GM12873 (cell line): ENCODE data around the gene DNAI1.

Source experiments
- TF ChIP-seq, protein P1 (sequence below): IDR thresholded peaks from 2 replicates; pipeline ENCODE4 v1.5.1; 2012; ENCODE audit warnings: low read depth, mild to moderate bottlenecking, moderate library complexity, low read length, control low read depth; ENCODE audit not compliant: insufficient read depth; ENCODE audit errors: missing control alignments

The DNAI1 gene

DNA sequence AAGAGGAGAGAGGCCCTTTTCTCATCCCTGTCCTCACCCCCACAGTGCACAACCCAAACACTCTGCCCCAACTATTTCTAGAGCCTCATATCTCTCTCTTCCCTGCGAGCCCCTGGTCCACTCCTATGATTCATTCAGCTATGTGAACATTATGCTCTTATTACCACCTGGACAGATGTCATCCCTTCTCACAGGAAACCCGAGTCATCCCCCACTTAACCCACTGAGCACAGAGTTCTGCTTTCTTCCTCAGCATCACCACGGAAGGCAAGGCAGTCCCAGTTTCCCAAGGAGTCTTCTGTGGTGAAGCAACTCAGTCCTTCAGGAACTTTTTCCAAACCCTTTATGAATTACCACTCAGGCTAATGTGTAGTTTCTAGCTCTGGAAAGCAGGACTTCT is 1.3 kb downstream of the DNAI1 start:
- TF ChIP-seq, protein P1, sequence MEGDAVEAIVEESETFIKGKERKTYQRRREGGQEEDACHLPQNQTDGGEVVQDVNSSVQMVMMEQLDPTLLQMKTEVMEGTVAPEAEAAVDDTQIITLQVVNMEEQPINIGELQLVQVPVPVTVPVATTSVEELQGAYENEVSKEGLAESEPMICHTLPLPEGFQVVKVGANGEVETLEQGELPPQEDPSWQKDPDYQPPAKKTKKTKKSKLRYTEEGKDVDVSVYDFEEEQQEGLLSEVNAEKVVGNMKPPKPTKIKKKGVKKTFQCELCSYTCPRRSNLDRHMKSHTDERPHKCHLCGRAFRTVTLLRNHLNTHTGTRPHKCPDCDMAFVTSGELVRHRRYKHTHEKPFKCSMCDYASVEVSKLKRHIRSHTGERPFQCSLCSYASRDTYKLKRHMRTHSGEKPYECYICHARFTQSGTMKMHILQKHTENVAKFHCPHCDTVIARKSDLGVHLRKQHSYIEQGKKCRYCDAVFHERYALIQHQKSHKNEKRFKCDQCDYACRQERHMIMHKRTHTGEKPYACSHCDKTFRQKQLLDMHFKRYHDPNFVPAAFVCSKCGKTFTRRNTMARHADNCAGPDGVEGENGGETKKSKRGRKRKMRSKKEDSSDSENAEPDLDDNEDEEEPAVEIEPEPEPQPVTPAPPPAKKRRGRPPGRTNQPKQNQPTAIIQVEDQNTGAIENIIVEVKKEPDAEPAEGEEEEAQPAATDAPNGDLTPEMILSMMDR: no peak

DNA sequence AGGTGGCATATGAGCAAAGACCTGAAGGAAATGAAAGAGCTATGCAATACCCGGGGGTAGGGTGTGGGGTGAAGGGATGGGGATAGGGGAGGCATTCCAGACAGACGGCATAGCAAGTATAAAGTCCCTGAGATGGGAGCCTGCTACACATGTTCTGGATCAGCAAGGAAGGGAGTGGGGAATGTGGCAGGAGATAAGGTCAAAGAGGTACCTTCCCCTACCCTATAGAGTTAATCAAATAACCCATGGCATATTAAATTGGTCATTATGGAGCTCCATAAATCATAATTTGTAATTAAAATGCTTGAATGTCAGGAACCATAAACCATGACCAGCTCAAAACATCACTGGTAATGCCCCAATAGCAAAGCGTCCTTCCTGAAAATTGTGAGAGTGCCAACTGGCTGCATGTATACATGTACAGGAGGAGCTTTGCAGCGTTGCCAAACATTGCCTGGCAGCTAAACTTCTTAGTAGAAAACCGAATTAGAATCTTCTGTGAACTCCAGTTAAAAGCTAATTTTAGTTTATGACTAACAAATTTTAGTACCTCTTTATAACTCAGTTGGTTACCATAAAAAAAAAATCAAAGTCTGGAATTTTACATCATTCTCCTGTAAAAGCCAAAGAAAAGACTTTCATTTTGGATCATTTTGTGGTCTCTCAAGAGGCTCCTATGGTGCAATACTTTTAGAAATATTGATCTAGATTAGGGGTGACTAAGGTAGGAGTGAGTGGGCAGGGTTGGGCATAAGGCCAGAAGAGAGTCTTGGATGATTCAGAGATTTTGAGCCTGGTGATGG is 4.7 kb downstream of the DNAI1 start:
- TF ChIP-seq, protein P1: no peak

DNA sequence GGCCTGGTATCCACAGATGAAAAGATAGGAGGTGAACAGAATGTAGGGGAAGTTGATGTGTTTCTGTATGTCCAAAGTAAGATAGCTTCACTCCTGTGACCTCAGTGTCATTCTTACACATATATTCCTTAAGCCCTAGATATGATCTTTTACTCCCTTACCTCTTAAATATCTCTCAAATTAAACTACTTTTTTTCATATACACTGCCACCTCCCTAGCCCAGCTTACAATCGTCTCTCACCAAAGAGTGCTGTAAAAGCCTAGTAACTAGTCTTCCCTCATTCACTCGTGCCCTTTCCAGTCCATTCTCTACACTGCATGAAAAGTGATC is 5.3 kb downstream of the DNAI1 start:
- TF ChIP-seq, protein P1: no peak

DNA sequence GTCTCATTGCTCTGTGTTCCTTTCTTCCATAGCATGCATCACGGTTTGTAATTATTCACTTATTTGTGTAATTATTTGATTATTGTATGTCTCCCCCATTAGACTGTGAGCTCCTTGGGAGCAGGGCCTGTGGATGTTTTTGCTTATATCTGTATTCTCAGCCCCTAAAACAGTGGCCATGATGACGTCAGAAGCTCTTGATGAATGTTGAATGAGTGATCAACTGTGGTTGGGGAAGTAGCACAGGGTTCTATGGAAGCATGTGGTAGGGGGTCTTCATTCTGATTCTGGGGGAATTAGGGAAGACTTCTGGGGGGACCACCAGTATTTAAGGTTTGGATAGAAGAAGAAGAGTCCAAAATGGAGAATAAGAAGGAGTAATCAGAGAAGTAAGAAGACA is 6.0 kb downstream of the DNAI1 start:
- TF ChIP-seq, protein P1: no peak

DNA sequence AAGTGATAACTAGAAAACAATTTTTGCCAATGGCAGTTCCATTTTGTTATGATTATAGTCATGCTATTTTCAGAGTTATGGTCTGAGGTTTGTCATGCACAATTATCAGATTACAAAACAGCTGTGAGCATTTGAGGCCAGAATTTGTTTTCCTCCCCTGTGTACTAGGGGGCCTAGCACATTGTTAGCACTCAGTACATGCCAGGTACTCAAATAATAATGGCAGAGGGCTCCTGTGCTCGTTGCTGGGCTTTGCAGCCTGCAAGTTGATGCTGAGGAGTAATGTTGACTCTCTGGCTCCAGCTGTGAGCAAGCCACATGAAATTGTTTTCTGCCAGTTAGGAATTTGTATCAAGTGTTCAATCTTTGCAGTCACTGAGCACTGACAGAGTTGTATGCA is 6.9 kb downstream of the DNAI1 start:
- TF ChIP-seq, protein P1: no peak

DNA sequence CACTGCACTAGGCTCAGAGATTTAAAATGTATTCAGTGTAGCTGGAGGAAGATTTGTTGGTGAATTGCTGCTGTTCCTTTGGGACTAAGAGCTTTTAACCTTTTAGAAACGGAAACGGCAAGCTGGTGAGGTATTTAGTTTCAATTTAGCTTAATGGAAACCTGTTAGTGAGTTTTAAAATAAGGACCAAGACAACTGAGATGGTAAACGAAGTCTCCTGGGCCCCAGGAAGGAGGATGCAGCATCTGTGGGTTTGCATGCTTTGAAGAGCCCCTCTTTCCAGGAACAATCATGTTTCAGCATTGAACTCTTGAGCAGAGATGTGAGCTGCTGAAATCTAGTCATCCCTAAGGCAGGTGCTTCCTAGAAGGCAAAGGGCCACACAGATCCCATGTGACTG is 16.5 kb downstream of the DNAI1 start:
- TF ChIP-seq, protein P1: no peak

DNA sequence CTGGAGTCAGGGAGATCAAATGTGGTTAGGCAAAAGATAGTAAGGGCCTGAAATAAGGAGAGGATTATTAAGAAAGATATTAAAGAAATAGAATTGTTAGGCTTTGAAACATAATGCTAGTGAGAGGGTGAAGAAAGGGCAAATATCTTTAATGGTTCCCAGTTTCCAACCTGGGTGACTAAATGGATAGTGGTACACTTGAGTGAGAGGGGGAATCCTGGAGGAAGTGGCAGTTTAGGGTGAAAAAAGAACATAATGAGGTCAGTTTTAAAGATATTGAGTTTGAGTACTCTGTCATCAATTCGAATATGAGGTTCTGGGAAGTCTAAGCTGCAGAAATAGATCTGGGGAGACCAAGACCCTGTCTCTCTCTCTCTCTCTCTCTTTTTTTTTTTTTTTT is 18.9 kb downstream of the DNAI1 start:
- TF ChIP-seq, protein P1: no peak
